HG02884 (cell line): ENCODE data around the gene SHLD1.
A peak's percentile ranks its signal among the peaks of the same experiment; 100 is the strongest.
"Not testable (repeated sequence)": the region's sequence is repeated elsewhere in the genome, so short reads cannot be mapped to it uniquely, and the experiment has no call there.

Source experiments
- ATAC-seq: cut with Tn5 transposase; IDR thresholded peaks from one replicate; pipeline ENCODE4 v1.9.1; 2021; ENCODE audit warnings: mild to moderate bottlenecking, moderate library complexity; ENCODE audit not compliant: unreplicated experiment

SHLD1 gene

DNA sequence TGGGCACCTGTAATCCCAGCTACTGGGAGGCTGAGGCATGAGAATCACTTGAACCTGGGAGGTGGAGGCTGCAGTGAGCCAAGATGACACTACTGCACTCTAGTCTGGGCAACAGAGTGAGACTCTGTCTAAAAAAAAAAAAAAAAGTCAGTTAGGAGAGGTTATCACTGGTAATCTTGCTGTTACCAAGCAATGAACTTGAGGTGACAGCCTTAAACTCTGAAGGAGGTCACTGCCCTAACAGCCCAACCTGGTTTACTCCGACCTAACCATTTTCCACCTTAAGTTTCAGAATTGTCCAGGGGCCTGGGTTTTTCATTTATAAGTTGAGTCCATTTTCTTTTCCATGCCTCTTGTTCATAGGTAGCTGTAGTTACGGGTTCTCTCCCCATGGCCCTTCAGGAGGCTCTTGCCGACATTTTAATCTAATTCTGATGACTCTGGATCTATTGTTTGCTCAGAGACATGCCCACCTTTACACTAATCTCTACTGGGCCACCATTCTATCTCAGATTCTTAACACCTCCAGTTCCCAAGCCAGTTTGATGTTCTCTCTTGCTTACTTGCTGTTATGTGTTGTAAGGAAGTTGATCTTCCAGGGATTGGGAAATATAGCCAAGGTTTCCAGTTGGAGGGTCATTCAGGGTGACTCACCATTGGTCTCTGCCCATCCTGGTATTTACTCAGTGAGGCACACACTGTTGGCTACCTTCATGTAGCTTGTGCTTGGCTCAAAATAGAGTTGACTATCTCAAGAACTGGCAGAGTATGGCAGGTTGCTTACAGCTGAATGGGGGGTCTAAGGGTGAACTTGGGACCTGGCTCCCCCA lies 29.1 kb downstream of the SHLD1 start:
- no peak for ATAC-seq

DNA sequence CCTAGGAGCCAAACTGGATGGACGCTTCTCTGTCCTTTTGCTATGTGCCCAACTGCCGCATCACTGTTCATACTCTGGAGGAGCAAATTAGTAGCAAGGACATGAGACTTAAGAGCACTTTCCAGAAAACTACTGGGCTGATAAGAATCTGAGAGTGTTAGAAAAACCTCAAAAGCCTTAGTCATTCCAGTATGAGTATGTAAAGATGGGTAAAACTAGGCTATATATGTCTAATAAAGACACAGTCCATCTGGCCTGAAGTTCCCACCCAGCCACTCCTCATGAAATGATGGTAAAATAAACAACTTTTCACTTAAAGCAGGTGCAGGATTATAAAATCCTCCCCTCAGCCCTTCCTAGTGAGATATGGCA lies 30.6 kb downstream of the SHLD1 start:
- peak; percentile 80 for ATAC-seq

DNA sequence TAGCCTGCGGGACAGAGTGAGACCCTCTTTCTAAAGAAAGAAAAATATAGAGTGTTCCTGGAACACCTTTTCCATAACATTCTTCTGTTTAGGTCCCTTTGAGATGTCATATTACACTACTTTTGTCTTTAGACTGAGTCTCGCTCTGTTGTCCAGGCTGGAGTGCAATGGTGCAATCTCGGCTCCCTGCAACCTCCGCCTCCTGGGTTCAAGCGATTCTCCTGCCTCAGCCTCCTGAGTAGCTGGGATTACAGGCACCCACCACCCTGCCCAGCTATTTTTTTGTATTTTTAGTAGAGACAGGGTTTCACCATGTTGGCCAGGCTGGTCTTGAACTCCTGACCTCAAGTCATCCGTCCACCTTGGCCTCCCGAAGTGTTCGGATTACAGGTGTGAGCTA lies 31.2 kb downstream of the SHLD1 start:
- ATAC-seq: not testable (repeated sequence)

DNA sequence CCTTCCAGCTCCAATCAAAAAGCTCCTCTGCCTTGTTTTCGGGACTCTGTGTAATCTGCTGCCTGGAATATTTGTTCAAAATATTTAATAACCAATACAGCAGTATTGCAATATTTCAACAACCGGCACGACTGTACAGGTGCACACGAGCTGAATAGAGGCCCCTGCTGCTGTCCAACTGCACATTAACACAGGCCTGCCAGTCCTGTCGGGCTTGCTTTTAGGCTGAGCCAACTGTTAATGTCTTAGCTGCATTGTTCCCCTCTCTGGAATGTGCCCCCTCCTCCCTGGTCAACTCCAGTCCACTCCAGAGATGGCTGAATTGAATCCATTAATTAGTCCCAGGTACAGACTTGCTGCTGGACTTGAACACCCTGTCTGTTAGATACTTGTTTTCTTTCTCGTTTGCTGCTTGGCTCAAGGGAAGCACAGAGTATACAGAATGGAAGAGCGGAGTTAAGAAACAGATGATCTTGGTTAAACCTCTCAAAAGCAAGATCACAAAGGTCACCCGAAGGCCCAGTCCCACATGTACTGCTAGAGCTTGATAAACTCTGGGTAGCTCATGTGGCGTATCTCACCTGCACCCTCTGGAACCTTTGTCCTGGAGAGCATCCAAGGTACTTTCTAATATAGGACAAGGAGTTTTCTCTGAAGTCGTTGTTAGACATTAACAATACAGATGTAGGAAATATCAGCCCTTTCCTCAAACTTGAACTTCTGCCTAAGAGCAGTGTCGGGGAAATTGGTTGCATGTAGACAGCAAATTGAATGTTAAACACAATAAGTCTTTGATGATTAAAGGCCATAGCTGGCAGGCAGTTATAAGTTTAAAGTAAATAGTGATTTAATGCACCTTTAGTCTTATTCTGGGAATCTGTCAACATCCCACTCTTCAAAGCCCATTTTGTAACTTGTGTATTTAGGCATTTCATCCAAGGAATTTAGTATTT lies 31.9 kb downstream of the SHLD1 start:
- ATAC-seq: no peak

DNA sequence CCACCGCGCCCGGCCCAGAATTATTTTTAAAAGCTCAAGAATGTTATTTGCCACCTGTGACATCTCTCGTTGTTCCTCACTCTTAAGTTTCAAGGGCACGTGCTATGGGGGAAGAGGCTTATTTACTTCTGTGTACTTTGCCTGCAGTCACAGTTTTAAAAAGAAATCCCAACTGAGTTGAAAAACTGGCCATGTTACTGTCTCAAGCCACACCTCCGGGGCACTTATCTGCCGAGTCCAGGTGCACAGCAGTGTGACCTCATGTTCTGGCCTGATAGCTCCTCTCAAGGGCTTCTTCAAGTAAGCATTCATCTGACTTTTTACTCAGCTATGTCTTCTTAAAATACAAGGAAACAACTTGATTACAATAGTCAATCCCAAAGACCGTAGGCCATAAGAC lies 34.5 kb downstream of the SHLD1 start:
- no peak for ATAC-seq

DNA sequence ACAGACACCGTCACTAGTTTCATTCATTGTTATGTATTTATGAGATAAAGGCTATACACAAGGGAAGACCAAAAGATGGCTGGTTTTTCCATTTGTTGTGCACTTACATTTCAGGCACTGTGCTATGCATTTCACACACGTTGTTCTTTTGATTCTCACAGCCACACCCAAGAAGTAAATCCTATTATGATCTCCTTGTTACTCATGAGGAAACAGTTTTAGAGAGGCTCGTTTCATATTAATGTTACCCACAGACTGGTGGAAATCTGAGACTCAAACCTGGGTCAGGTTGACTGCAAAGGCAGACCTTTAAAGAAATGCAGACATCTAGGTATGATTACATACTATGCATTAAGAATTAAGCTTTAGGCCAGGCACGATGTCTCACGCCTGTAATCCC lies 34.9 kb downstream of the SHLD1 start:
- ATAC-seq: no peak

DNA sequence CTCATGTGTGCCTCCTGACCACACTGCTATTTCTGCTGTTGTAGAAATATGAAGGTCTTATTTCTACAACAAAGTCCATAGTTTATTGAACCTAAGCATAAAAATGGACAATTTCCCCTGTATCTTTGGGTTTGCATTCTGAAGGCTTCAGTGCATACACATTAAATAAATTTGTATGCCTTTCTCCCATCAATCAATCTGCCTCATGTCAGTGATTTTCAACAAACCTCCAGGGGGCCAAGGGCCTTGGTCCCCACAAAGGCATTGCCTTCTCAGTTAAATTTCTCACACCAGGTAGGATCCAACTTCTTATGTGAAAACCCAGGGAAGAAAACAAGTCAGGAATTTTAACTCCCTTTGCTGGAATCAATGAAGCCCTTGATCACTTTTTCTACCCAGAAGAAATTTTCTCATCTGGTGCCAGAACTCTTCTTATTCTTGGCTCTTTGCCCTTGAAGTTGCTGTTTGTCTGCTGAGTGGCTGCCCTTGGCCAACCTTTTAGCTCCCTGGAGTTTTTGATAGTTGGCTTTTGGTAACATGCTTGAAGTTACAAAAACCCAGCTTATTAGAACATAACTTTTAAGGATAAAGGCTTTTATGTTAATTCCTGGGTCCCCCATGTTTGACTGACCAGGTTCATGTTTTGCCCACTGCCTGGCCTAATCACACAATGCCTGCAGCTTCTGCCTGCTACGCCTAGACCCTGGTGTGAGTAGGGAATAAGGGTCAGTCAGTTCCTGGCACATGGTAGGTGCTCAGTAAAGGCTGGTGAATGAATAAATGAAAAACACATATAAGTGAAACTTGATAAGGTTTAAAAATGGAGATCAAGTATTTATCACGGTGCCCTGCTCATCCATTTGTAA lies 37.0 kb downstream of the SHLD1 start:
- ATAC-seq: no peak

DNA sequence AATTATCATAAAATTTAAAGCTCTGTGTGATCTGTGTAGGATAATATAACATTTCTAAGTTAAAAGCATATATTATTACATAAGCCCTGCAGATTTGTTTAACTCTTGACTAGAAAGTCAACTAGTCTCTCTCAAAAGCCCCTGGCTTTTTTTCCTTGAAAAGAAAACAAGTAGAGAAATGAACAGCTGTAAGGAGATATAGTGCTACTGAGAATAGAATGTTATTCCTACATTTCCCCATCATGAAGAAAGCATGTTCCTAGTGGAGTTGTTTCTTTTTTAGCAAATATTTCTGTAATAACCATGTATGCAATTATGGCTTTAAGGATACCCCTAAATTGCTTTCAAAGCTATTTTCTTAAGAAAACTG lies 37.6 kb downstream of the SHLD1 start:
- no peak for ATAC-seq

DNA sequence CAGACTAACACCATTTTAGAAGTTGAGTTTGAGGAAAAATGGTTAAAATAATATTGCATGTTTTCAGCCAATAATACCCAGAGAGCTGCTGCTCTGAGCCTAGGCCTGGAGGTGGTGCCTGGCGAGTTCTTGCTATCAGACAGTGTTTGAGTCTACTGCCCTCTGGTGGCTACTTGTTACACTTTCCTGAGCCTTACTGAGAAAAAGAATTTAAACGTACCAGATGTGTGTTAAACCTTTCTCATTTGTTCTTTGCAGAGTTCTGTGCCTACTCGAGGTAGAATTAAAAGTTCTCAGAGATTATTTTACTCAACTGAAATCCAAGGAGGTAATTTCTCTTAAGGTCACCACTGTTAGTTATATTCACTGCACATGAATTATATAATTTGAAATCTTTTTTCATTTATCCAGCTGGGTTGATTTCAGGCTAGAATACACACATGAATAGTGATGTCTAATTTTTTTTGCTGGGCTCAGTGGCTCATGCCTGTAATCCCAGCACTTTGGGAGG lies 38.2 kb downstream of the SHLD1 start:
- ATAC-seq: peak; percentile 80

DNA sequence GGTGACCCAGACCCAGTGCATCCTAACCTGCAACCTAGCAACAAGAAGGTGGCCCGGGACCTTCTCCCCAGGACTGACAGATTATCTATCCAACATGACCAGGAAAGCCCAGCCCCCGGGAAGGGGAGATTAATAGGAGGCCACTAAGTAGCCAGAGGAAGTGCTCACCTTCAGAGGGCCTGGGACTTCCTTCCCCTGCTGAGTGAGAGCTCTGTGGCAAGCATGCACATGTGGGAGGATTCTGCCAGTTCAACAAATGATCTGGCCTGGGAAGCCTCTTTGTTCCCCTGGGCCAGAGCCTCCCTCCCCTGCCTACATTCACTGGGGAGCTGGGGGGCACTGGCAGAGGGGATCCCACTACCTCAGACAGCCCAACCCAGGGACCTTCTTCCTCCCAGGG lies 39.6 kb downstream of the SHLD1 start:
- ATAC-seq: no peak

DNA sequence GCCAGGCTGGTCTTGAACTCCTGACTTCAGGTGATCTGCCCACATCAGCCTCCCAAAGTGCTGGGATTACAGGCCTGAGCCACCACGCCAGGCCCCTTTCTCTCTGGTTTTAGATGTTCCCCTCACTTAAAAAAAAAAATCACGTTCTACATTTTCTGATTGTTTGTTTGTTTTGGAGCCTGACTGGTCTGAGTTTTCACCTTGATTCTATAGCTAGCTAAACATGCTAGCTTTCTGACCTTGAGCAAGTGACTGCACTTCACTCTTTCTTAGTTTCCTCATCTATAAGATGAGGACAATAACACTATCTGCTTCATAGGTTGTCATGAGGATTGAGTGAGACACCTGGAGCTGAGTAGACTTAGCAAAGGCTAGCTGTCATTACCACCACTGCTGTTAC lies 43.7 kb downstream of the SHLD1 start:
- ATAC-seq: no peak

DNA sequence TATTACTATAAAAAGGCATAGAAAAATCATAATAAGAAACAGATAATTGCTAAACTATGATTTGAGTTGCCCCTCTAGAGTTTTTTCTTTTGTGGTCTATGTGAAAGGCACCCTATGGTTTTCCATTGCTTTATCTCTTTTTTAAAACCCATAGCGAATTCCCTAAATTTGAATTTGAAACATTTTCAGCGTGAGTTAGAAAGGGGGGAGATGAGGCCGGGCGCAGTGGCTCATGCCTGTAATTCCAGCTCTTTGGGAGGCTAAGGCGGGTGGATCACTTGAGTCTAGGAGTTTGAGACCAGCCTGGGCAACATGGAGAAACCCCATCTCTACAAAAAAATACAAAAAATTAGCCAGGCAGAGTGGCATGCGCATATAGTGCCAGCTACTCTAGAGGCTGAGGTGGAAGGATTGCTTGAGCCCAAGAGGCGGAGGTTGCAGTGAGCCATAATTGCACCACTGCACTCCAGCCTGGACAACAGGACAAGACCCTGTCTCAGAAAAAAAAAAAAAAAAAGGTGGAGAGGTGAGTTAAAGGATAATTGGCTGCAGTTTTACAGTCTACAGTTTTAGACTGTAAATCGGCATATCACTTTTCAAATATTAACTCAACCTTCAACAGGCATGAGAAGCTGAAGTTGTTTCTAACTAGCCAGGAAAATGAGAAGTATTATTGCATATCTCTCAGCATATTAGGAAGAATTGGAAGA lies 46.3 kb downstream of the SHLD1 start:
- ATAC-seq: no peak

DNA sequence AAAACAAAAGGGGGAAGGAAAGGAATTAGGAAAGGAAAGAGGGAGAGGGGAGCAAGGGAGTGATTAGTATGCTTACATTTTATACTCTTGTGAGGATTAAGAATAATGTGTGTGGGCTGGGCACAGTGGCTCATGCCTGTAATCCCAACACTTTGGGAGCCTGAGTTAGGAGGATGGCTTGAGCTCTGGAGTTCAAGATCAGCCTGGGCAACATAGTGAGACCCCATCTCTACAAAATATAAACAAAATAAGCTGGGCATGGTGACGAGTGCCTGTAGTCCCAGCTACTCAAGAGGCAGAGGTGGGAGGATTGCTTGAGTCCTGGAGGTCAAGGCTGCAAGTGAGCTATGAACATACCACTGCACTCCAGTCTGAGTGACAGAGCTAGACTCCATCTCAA lies 47.0 kb downstream of the SHLD1 start:
- ATAC-seq: no peak

DNA sequence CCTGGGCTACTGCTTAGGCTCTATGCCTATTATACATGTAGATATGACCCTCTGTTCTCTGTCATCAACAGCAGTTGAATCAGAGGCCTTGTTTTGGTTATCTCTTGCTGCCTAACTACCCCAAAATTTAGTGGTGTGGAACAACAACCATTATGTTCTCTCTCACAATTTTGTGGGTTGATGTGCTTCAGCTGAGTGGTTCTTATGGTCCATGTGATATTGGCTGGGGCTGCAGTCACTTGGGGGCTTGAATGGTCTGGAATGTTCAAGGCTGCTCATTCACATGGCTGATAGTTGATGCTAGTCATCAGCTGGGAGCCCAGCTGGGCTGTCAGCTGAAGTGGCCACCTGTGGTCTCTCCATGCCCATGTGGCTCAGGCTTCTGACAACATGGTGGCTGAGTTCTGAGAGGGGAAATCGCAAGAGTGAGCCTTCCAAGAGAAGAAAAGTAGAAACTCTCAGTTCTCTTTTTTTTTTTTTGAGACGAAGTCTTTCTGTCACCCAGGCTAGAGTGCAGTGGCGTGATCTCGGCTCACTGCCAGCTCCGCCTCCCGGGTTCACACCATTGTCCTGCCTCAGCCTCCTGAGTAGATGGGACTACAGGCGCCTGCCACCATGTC lies 47.8 kb downstream of the SHLD1 start:
- peak; percentile 91 for ATAC-seq

DNA sequence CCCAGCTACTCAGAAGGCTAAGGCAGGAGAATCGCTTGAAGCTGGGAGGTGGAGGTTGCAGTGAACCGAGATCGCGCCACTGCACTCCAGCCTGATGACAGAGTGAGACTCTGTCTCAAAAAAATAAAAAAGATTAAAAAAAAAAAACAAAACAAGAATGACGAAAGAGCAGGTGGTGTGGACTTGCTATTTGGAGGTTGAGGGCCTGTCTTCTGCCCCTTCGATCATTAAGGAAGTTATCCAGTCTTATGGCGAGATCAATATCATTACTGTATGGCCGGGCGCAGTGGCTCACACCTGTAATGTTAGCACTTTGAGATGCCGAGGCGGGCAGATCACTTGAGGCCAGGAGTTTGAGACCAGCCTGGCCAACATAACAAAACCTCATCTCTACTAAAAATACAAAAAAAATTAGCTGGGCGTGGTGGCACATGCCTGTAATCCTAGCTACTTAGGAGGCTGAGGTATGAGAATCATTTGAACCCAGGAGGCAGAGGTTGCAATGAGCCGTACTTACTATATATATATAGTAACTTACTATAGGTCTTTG lies 53.6 kb downstream of the SHLD1 start:
- not testable (repeated sequence) for ATAC-seq

DNA sequence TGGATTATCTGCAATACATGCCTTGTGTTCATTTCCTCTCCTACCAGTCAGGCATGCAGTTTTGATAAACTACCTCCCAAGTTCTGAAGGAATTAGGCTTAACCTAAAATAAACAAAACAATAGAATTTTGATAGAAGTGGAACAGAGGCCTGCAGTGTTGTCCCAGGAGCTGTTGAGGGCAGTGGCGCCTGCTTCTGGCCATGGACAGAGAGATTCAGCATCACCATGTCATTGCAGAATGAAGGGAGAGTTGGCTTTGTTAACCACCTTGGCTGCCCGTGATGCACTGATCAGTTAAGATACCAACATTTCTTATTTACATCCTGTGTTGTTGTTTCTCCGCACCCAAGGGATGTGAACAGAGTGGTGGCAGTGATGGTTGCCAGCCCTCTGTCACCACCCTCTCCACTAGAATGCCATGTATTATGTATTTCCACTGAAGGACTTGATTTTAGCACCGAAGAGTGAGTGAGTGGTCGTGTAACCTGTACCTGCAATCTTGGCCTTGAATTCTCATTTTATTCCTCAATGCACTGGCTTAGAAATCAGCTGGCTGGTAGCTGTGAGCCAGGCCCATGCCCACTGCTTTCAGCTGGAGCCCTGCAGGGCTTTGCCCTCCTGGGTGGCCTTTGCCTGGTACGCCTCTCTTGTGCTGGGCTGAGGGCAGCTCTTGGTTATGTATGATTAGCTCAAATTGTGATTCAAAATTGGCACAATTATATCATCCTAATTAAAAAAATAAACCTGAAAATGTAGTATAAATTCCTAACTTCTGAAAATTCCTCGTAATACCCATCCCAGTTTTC lies 56.5 kb downstream of the SHLD1 start:
- ATAC-seq: no peak

DNA sequence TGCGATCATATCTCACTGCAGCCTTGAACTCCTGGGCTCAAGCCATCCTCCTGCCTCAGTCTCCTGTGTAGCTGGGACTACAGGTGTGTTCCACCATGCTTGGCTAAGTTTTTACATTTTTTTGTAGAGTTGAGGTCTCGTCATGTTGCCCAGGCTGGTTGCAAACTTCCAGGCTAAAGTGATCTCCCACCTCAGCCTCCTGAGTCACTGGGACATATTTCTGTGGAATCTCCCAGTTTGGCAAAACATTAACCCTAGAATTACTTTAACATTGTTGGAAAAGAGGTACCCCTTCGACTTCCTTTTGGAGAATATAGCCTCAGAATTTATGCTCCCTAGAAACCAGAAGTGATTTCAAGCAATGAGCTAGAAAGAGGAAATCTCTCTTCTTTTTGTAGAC lies 57.2 kb downstream of the SHLD1 start:
- no peak for ATAC-seq

DNA sequence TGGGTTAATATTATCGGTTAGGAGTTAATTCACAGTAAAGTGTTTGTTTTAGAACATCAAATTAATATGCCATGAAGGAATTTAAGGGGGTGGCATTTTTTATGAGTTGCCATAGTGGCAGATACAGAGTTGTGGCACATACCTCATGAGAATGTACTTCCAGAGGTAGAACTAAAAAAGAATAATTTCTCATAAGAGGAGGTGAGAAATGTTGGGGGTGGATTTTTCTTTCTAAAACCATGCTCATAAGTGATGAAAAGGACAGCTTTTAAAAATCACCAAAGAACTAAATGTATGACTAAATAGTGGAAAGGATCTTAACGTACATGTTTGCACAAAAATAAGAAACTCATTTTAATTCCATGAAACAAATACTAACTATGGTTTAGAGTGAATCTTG lies 58.7 kb downstream of the SHLD1 start:
- ATAC-seq: no peak

DNA sequence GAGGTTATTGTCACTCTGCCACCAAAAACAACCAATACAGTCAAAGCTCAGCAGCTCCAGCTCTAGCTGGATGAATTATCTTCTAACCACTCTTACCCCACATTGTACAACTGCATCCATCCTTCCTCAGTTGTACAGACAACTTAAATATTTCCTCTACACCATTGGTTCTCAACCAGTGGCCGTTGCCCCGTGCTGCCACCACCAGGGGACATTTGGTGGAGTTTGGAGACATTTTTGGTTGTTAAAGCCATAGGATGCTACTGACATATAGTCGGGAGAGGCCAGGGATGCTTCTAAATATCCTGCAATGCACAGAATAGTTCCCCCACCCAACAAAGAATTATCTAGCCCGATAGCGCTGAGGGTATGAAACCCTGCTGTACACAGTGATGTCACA lies 59.3 kb downstream of the SHLD1 start:
- no peak for ATAC-seq
